DOHH2 (cell line): ENCODE measurements around the gene PRMT1.

Source experiments
- H3F3A ChIP-seq: fragments of 200-600 bp; sonication (generic), shearing (Covaris generic); 2 replicates; pipeline ENCODE4 v1.6.0; 2016; ENCODE audit warnings: antibody characterized with exemption, mild to moderate bottlenecking; ENCODE audit not compliant: control insufficient read depth, insufficient read depth
- H3K27ac ChIP-seq: fragments of 200-600 bp; sonication (generic); 2 replicates; pipeline ENCODE4 v1.5.1; 2014; ENCODE audit warnings: low read depth, mild to moderate bottlenecking, low read length, moderate library complexity
- H3K27me3 ChIP-seq: fragments of 200-600 bp; sonication (generic); 2 replicates; pipeline ENCODE4 v1.6.1; 2014; ENCODE audit warnings: mild to moderate bottlenecking, low read length, mixed read lengths; ENCODE audit not compliant: control insufficient read depth
- H3K36me3 ChIP-seq: fragments of 200-600 bp; sonication (generic); 2 replicates; pipeline ENCODE4 v1.6.1; 2014; ENCODE audit warnings: mild to moderate bottlenecking, low read length, moderate library complexity, mixed read lengths; ENCODE audit not compliant: control insufficient read depth
- H3K4me1 ChIP-seq: fragments of 200-600 bp; sonication (generic); 2 replicates; pipeline ENCODE4 v1.6.1; 2014; ENCODE audit warnings: mild to moderate bottlenecking, low read length, mixed read lengths; ENCODE audit not compliant: control insufficient read depth
- H3K4me2 ChIP-seq: fragments of 200-600 bp; sonication (generic); 2 replicates; pipeline ENCODE4 v1.6.0; 2014; ENCODE audit warnings: mild to moderate bottlenecking, low read length, moderate library complexity
- H3K4me3 ChIP-seq: fragments of 200-600 bp; sonication (generic); 2 replicates; pipeline ENCODE4 v1.5.1; 2014; ENCODE audit warnings: mild to moderate bottlenecking, low read length, mixed read lengths
- H3K79me2 ChIP-seq: fragments of 200-600 bp; sonication (generic); 2 replicates; pipeline ENCODE4 v1.6.1; 2014; ENCODE audit warnings: mild to moderate bottlenecking, low read length, mixed read lengths; ENCODE audit not compliant: control insufficient read depth
- H3K9me2 ChIP-seq: fragments of 200-600 bp; sonication (generic); replicated peaks from 2 replicates; pipeline ENCODE4 v1.6.1; 2014; ENCODE audit warnings: mild to moderate bottlenecking, low read length, mixed read lengths; ENCODE audit not compliant: control insufficient read depth
- H3K9me3 ChIP-seq: fragments of 200-600 bp; sonication (generic); 2 replicates; pipeline ENCODE4 v1.6.1; 2014; ENCODE audit warnings: antibody characterized with exemption, low read length, mixed read lengths; ENCODE audit not compliant: control insufficient read depth, insufficient read depth
- H4K20me1 ChIP-seq: fragments of 200-600 bp; sonication (generic); 2 replicates; pipeline ENCODE4 v1.6.0; 2014; ENCODE audit warnings: low read depth, mild to moderate bottlenecking, antibody characterized with exemption, low read length, moderate library complexity; ENCODE audit not compliant: control insufficient read depth, insufficient read depth
- CTCF ChIP-seq: fragments of 200-600 bp; sonication (generic); IDR thresholded peaks from one replicate; pipeline ENCODE4 v1.5.1; 2014; ENCODE audit warnings: antibody characterized with exemption, mild to moderate bottlenecking, low read depth, low read length; ENCODE audit not compliant: poor library complexity, severe bottlenecking
- EZH2phosphoT487 ChIP-seq: fragments of 200-600 bp; sonication (generic); IDR thresholded peaks from 2 replicates; pipeline ENCODE4 v1.6.1; 2017; ENCODE audit warnings: borderline replicate concordance, mild to moderate bottlenecking, antibody characterized with exemption, low read length, moderate library complexity, mixed read lengths

The PRMT1 gene

GRCh38 chr19:49681830-49682229, 4.8 kb downstream of the PRMT1 start:
- no peaks in the 10 kb centered on the region for H3K9me2 ChIP-seq
- H4K20me1 ChIP-seq = peaks cover 29% of the 10 kb centered on the region
- peaks cover 32% of the 10 kb centered on the region for H3K4me1 ChIP-seq
- H3F3A ChIP-seq = peaks cover 14% of the 10 kb centered on the region; the same call in 1 of the 2 replicates
- no peak overlapping the region for H3K4me2 ChIP-seq
- H3K27me3 ChIP-seq = no peaks in the 10 kb centered on the region
- H3K9me3 ChIP-seq = no peaks in the 10 kb centered on the region
- H3K36me3 ChIP-seq = peaks cover 84% of the 10 kb centered on the region
- TF ChIP-seq CTCF (no peak), EZH2phosphoT487 (no peak)
- H3K4me3 ChIP-seq = no peak overlapping the region
- H3K27ac ChIP-seq = no peak overlapping the region
- peaks cover 64% of the 10 kb centered on the region for H3K79me2 ChIP-seq

GRCh38 chr19:49682274-49682673, 5.2 kb downstream of the PRMT1 start:
- H3K27ac ChIP-seq = no peak overlapping the region
- peaks cover 29% of the 10 kb centered on the region for H4K20me1 ChIP-seq
- H3K9me3 ChIP-seq = no peaks in the 10 kb centered on the region
- H3K4me3 ChIP-seq = no peak overlapping the region
- TF ChIP-seq CTCF = no peak
- TF ChIP-seq EZH2phosphoT487 = no peak
- peaks cover 61% of the 10 kb centered on the region for H3K79me2 ChIP-seq
- H3F3A ChIP-seq = peaks cover 14% of the 10 kb centered on the region; the same call in 1 of the 2 replicates
- H3K9me2 ChIP-seq = no peaks in the 10 kb centered on the region
- H3K36me3 ChIP-seq = peaks cover 87% of the 10 kb centered on the region
- no peaks in the 10 kb centered on the region for H3K27me3 ChIP-seq
- H3K4me1 ChIP-seq = peaks cover 32% of the 10 kb centered on the region
- no peak overlapping the region for H3K4me2 ChIP-seq

- no peaks in the 10 kb centered on the region for H3K27me3 ChIP-seq
- peaks cover 6% of the 10 kb centered on the region; the same call in 1 of the 2 replicates for H3F3A ChIP-seq
- H3K79me2 ChIP-seq = peaks cover 45% of the 10 kb centered on the region
- H3K9me3 ChIP-seq = no peaks in the 10 kb centered on the region
- no peak for TF ChIP-seq CTCF
- peaks cover 24% of the 10 kb centered on the region for H3K4me1 ChIP-seq
- peaks cover 23% of the 10 kb centered on the region for H4K20me1 ChIP-seq
- no peak overlapping the region for H3K4me3 ChIP-seq
- H3K27ac ChIP-seq = no peak overlapping the region
- no peak overlapping the region for H3K4me2 ChIP-seq
- H3K9me2 ChIP-seq = no peaks in the 10 kb centered on the region
- peaks cover 89% of the 10 kb centered on the region for H3K36me3 ChIP-seq
Observed at GRCh38 chr19:49683814-49684250, 6.8 kb downstream of the PRMT1 start.
